Epithelial cell of proximal tubule (primary cell): ENCODE data around the gene LMO7. TPM values are rescaled to one million over a fixed set of nuclear protein-coding genes. Genes with fewer than 3 reads are reported as not detected.

Experiments
- DNase-seq: peaks from one replicate; pipeline ENCODE4 v3.0.0-alpha.2; 2011; ENCODE audit warnings: low read depth
- H3K4me3 ChIP-seq: 2 replicates; pipeline ENCODE4 v1.5.1; 2011; ENCODE audit warnings: low read depth, mild to moderate bottlenecking, low read length
- total RNA-seq: library from RNA; depleted of rRNA; stranded (reverse); fragments of >200 nt; gene quantifications from 2 replicates; pipeline ENCODE4 v1.2.3, GENCODE V29; 2015
- TF ChIP-seq, protein P1 (sequence below): conservative IDR thresholded peaks from 2 replicates; pipeline ENCODE4 v1.5.1; 2012; ENCODE audit warnings: low read depth, mild to moderate bottlenecking, low read length

Gene LMO7
- total RNA-seq, 1 donor from 2014 or later: 46.9 TPM

DNA sequence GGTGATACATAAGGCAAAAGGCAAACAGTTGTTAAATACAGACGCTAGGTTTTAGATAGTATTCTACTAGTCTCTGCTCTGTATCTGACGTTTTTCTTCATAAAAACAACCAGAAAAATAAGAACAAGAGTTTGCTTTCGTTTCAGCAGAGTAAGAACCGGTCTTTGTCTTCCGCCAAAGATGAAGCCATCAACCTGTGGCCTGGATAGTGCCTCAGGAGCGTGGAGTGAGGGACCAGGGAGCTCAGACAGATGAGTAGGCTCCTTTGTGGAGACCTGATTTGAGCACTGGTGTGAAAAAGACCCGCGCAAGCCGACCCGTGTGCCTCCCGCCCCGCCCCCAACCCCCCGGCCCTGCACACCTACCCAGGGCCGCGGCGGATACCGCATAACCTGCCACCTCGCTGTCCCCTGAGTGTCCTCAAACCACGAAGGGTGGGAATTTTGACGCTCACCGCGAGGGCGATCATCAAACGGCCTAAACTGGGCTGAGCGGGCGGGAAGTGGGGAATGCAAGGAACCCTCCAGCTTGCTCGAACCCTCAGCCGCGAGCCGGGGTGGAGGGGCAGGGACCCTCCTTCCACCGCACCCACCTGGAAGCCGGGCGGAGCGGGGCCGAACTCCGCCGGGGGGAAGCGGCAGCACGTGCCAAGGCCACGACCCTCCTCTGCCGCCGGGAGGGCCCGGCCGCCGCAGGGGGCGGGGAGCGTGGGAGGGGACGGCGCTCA lies 866 bp upstream of the LMO7 start:
- peak overlapping the region; percentile 86 for H3K4me3 ChIP-seq
- TF ChIP-seq, protein P1, sequence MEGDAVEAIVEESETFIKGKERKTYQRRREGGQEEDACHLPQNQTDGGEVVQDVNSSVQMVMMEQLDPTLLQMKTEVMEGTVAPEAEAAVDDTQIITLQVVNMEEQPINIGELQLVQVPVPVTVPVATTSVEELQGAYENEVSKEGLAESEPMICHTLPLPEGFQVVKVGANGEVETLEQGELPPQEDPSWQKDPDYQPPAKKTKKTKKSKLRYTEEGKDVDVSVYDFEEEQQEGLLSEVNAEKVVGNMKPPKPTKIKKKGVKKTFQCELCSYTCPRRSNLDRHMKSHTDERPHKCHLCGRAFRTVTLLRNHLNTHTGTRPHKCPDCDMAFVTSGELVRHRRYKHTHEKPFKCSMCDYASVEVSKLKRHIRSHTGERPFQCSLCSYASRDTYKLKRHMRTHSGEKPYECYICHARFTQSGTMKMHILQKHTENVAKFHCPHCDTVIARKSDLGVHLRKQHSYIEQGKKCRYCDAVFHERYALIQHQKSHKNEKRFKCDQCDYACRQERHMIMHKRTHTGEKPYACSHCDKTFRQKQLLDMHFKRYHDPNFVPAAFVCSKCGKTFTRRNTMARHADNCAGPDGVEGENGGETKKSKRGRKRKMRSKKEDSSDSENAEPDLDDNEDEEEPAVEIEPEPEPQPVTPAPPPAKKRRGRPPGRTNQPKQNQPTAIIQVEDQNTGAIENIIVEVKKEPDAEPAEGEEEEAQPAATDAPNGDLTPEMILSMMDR: no peak
- no peak for DNase-seq

DNA sequence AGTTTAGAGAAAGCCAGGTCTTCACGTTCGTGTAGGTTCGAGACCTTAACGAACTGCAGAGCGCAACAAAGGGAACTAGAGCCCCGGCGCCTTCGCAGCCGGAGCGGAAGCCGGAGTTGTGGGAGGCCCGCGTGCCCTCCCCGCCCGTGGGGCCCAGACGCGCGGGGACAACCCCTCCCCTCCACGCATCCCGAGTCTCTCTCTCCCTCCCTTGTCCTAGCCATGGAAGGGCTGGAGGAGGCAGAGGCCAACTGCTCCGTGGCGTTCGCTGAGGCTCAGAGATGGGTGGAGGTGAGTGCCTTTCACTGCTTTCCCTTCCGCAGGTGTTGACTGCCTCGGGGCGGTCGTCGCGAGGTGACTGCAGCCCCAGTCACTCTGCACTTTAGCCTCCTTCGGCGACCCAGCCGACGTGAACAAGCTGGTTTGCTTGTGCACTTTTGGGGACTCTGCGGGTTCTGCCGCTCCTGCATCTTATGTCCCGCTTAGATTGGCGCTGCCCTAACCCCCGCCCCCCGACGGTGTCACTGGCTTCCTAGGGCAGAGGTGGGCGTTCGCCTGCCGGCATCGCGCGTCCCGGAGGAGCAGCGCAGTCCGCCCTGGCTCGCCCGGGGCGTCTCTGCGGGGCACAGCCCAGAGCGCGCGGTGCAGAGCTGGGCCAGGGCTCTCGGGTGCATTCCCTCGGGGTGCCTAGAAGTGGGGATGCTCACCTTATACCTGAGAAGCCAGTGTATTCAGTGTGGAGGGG lies 478 bp downstream of the LMO7 start:
- DNase-seq: no peak
- TF ChIP-seq, protein P1: no peak
- peak overlapping the region; percentile 86 for H3K4me3 ChIP-seq

DNA sequence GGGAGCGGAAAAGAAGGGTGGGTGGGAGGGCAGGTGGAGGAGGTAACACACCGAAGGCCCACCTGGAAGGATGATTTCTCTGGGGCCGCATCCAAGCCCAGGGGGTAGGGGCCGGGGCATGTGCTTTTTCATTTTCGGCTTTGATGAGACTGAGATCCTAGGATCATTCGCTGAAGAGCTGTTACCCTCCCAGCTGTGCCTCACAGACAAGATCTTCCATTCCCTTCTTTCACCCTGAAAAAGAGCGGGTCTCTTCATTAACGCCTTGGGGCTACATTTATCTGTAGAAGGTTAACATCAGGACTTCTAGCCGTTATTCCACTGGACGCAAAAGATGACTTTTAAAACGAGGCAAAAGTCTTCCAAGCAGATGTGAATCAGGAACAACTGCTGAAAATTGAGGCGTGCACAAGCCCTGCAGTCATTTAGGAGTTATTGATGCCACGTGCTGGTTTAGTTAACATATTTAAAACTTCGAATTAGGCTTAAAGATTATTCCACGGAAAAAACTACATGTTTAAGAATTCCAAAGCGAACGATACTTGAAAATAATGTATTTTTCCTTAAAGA lies 1.1 kb downstream of the LMO7 start:
- H3K4me3 ChIP-seq: peak overlapping the region; percentile 86
- TF ChIP-seq, protein P1: no peak
- DNase-seq: no peak

DNA sequence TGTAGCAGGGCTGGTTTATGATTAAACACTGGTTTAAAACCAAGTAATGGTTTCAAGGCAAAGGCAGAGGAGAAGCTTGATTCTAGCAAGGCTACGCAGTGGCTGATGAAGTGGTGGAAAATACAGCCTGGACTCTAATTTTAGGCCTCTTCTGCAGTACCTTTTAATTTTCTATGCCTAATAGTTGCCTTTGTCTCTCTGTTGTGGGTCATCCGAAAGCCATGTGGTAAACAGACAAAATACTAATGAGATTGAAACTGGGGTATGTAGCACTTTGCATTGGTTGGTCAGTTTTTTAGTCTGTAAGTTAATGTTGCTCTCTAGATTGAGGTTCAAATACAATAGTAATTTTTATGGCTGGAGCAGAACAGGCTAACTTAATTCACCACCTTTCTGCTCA lies 3.3 kb downstream of the LMO7 start:
- TF ChIP-seq, protein P1: no peak
- DNase-seq: no peak
- no peak overlapping the region for H3K4me3 ChIP-seq

DNA sequence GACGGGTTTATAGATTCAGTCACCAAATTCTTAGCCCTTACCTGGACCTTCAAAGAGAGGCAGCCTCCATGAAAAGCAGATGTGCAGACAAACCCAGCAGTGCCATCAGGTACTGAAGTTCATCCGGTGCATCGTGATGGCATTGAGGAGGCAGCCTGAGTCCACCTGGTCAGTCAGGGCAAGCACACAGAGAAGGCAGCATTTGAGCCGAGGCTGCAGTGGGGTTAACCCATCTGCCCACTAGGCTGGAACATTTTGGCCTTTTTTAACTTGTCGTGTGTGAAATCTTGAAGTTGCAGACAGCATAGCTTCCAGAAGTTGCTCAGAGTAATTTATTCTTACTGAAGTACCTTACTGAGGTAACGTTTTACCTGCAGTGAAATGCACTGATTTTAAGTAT lies 4.9 kb downstream of the LMO7 start:
- TF ChIP-seq, protein P1: no peak
- DNase-seq: no peak
- H3K4me3 ChIP-seq: no peak overlapping the region

DNA sequence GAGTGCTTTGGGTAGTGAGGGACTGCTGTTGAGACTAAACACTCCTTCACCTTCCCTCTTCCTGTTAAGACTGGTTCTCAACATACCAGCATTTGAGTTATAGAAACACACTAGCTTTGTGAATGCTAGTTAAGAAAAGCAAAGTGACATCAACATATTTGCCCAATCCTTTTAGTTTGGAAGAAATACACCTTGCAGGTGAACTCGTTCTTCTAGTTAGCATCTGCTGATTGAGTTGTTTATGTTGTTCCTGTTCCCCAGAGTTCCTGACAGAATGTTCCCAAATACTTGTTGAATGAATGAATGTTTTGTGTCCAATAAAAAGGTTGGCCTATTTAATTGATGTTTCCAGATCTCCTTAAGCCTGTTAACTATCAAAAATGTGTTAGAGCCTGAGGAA lies 7.1 kb downstream of the LMO7 start:
- H3K4me3 ChIP-seq: no peak overlapping the region
- no peak for DNase-seq
- TF ChIP-seq, protein P1: no peak
